SK-N-SH (cell line): Measurements from ENCODE around the gene NT5C1B. TPM values are rescaled to one million over a fixed set of nuclear protein-coding genes. Genes with fewer than 3 reads are reported as not detected.

Experiments
- polyA plus RNA-seq, 3 experiments: library from polyadenylated mRNA; depleted of rRNA; stranded (reverse); fragments of >200 nt; gene quantifications; 2 replicates each; pipeline ENCODE4 v1.2.3, GENCODE V29; 2012
- small RNA-seq, 7 experiments: library from RNA; depleted of rRNA; stranded (forward); fragments of <200 nt; gene quantifications; one replicate each; pipeline ENCODE3, GENCODE V24; 2012

NT5C1B gene
- polyA plus RNA-seq, 1 of the 3 experiments (the other 2 are of a cell fraction): not detected

Small RNA genes within 50 kb of the gene (small RNA-seq; reads per million reads assigned to genes)
- 0 to 4.5 (median 0) reads per million in 7 experiments for gene RNU6-1215P

Other genes with a start within 250 kb of the NT5C1B start
- gene RDH14, start 28.9 kb downstream of the NT5C1B start, polyA plus RNA-seq (2012; rRNA removed): 20.2 and 30.7 TPM in 2 replicates